DND-41 (cell line): ENCODE results near the gene KCNK4.

Experiments
- EZH2 ChIP-seq: IDR thresholded peaks from 3 replicates; pipeline ENCODE4 v1.6.1; 2012; ENCODE audit warnings: borderline replicate concordance, low read depth, mild to moderate bottlenecking, moderate library complexity, low read length, inconsistent platforms; ENCODE audit not compliant: severe bottlenecking
- TF ChIP-seq, protein P1 (sequence below): IDR thresholded peaks from 2 replicates; pipeline ENCODE4 v1.5.1; 2012; ENCODE audit warnings: borderline replicate concordance, low read length, moderate library complexity, mild to moderate bottlenecking; ENCODE audit not compliant: poor library complexity, severe bottlenecking; ENCODE audit errors: extremely low read depth

- TF ChIP-seq, protein P1, sequence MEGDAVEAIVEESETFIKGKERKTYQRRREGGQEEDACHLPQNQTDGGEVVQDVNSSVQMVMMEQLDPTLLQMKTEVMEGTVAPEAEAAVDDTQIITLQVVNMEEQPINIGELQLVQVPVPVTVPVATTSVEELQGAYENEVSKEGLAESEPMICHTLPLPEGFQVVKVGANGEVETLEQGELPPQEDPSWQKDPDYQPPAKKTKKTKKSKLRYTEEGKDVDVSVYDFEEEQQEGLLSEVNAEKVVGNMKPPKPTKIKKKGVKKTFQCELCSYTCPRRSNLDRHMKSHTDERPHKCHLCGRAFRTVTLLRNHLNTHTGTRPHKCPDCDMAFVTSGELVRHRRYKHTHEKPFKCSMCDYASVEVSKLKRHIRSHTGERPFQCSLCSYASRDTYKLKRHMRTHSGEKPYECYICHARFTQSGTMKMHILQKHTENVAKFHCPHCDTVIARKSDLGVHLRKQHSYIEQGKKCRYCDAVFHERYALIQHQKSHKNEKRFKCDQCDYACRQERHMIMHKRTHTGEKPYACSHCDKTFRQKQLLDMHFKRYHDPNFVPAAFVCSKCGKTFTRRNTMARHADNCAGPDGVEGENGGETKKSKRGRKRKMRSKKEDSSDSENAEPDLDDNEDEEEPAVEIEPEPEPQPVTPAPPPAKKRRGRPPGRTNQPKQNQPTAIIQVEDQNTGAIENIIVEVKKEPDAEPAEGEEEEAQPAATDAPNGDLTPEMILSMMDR = no peak
- no peak for TF ChIP-seq EZH2
Observed at GRCh38 chr11:64322925-64323260, 31.8 kb downstream of the KCNK4 start.
